GM21390 (cell line): ENCODE results near the gene GREM1.

Experiments
- ATAC-seq: cut with Tn5 transposase; IDR thresholded peaks from one replicate; pipeline ENCODE4 v1.9.1; 2021; ENCODE audit not compliant: unreplicated experiment

Gene GREM1

DNA sequence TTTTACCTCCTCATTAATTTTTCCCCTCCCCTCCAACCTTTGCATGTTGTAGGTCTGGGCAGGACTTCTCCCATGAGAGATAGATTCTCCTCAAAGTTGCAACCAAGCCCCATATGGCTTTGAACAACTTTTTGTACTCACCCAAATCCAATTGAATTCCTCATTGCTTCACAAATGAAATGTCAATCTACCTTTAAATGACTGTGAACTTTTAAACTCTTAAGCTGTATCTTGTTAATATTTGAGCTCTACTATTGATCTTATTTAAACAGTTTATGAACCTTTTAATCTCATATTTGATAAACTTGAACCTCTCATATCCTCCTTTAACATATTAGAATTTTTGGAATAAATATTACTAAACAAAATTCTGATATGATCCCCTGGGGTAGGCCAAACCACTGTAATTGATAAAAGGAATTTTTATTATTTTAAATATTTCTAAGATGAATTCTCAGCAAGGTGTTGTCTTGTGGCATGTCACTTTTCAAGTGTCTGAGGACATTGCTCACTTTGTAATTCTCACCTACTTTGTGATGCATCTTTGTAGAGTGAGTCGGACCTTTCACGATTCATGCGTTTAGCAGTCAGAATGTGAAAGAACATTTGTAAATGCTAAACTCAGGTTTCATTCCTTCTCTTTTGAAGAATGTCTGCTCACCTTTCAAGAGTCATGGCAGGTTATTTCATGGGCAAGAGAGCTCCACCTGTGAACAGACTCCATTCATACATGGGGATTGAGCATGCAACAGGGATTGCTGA is 23.4 kb upstream of the GREM1 start:
- no peak for ATAC-seq

DNA sequence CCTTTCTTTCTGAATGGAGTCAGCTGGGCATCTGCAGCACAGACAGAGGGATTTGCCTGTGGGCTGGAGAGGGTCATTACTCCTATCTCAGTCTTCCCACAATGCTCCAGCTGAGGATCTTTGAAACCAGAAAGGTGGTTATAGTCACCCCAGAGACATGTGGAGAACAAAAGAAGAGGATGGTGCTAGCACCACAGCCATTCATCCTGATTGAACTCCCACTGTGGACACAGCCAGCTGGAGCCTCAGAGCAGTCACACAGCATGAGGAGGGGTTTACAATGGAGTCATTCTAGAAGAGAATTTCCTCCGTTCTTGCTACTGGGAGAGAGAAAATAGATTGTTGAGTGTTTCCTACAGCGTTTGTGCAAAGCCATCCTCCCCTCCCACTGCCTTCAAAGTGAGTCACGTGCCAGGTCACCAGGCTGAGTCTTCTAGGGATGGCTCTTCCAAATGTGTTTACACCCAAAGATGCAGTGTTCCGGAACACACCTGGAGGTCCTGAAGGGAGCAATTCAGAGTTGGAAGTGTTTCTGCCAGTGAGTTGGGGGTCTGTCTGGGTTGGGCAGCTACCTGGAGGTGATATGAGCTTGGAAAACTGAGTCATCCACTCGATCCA is 18.9 kb upstream of the GREM1 start:
- ATAC-seq, result no peak

DNA sequence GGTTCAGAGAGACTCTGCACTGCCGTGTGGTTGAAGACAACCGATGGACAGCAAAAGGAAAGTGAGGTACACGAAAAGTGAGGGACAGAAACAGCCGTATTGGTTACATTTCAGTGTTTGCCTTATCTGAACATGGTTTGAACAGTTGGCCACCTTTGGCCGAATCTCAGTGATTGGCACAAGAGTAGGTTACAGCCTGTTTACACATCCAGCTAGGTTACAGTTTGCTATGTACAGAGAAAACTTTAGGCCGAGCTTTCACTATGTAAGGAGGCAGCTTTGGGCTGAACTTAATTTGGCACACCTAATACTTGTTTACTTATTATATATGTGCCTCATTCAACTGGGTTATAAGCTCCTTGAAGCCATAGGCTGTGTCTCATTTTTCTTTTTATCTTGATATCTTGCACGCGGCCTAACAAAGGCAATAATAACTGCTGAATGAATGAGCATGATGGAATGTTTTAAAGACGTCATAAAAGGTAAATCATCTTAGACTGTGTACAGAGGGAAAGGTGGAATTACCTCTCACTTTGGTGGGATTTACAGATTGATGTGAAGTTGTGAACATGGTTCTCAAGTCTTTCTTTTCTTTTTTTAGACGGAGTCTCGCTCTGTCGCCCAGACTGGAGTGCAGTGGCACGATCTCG is 17.2 kb upstream of the GREM1 start:
- no peak for ATAC-seq

DNA sequence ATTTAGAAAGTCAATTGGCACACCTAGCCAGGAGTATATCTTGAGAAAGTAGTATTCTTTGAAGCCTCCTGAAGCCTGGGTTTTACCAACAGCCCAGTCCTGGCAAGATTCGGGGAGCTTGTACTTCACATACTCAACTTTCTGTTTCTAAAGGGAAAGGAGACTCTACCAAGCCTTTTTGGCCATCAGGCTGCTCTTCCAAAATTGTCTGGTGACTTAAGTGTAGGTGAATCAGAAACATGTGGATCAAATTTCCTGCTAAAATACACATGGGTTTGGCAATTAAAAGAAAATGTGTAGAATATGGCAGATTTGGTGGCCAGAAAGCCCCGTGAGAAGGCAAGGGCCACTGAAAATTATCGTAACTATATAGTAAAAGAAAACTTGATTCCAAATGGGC is 15.9 kb upstream of the GREM1 start:
- no peak for ATAC-seq

DNA sequence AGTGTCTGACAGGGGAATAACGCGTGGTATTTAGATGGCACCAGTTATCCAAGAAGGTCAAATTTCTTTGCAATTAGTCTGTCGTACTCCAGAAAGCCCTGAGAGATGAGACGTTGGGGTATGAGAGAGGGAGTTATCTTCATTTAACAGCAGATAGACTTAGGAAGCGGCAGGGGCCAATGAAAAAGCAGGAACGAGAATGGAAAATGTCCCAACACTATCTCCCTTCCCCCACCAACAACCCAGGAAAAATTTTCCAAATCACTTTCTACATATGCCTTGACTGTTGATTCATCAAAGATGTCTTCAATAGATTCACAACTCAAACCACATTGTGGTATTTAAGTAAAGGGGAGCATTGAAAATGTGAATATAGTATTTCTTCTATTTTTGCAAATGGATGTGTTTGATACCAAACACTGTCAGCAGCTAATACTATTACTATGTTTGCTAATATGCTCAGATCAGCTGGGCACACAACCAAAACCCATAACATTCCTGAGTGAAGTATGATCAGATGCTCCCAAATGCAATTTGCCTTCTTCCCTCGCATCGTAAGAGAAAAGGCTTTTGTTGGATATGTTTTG is 13.3 kb upstream of the GREM1 start:
- no peak for ATAC-seq

DNA sequence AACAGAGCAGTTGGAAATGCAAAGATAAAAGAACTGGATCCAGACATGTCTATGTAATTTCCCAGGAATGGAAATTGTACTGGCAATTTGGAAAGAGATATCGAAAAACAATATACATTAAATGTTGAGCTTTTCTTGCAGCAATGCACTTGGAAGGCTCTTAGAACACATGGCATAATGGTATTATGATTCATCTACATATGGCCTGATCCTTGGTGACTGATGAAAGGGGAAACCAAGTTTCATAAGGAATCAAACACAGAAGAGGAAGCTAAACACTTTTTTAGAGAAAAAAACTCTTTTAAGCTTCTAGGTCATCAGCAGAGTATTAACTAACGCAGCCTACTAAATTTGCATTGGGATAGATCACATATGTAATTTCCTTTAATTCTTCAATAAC is 12.4 kb upstream of the GREM1 start:
- no peak for ATAC-seq

DNA sequence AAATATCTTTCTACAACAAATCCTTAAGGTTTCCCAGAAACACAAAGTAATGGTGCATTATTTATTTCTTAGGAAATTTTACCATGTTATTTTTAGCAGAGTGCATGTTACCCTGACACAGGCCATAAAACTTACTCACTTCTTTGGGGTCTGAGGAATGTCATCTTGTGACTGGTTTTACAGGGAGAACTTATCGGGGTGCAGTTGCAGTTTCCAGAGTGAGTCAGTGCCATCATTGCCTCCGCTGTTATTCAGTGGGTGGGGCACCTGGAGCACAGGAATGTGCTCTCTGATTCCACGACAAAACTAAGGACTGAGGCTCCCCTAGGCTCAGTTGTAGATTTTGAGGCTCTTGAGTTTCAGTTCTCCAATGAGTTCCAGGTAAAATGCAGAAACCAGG is 11.1 kb upstream of the GREM1 start:
- no peak for ATAC-seq

DNA sequence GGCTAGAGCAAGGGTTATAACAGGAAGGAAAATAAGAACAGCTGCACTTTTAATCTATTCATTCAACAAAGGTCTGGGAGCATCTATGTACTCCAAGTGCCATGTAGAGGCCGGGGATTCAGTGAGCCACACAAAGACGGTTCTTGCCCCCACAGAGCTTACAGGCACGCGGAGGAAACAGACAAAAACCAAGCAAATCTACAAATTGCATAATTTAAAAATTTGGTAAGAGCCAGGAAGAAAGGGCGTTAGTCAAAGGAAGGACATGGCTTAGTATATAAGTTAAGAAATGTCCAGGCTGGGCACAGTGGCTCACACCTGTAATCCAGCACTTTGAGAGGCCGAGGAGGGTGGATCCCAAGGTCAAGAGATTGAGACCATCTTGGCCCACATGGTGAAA is 10.4 kb upstream of the GREM1 start:
- no peak for ATAC-seq

DNA sequence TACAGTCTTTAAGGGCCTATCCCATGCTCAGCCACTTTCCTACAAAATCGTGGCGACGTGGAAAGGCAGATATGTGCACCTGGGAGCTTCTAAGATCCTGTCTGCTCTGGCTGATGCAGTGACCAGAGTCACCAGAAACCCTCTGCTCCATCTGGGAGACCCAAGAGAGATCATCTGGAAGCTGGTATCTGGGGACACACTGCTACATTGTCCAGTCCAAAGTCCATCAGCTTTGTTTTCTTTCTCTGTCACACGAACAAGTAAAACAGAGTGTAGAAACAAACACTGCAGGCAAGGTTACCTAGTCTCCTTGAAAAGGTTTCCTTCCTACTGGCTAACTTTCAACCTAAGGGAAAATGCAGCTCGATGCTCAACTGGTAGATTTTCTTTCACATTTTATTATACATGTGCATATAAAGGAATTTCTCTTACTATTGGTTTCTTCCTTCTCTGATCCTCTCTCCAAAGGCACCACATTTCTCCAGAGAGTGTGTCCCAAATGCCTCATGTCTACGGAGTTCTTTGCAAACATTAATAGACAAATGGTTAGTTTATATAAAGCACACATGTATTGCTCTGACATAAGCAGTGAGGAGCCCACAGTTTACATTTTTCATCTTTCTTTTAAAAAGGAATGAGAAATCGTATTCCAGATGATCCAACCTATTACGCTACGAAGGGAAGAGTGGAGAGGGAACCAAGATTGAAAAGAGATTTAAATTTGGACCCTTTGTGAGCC is 8.3 kb upstream of the GREM1 start:
- ATAC-seq, result no peak

DNA sequence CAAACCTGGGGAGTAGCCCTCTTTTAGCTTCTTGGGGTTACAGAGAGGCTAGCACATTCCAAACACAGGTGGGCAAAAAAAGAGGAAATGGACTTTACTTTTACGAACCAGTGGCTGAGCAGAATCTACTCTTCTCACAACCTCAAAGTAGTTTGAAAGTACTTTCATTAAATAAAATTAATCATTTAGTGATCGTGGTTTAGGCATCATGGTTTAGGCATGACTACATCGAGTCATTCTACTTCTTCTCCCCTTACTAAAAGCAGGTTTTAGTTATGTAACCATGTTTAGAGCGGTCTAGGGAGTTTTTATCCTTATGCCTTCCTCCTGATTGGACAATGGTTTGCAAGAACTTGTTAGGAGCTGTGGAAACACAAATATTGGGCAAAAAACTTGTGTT is 2.5 kb upstream of the GREM1 start:
- ATAC-seq, result no peak

DNA sequence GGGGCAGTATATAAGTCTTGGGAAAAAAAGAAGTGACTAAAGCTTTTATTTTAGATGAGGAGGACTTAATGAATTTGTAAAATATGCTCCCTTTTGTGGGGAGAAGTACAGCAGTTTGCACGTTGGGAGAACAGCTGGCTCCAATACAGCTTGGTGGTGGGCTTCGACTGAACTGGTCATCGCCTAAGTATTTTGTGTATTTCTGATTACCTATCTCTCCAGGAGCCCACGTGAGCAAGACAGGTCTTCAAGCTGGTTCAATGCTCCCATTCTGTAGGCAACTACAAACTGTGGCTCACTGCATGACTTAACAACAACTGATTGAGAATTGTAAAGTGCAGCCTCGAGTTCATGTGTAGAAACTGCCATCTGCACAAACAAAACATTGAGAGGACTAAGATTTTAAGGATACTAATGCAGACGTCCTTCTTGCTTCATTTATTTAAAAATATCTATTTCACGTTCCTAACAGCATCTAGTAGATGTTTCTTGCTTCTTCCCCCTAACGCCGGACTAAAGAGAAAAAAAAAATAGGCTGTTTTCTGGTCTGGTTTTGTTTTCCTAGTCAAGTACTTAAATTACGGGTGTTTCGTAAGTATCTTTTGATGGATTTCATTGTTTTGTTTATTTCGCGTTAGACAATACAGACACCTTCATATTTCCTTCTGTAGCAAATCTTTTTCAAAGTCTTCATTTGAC is 1.4 kb upstream of the GREM1 start:
- ATAC-seq, result no peak

DNA sequence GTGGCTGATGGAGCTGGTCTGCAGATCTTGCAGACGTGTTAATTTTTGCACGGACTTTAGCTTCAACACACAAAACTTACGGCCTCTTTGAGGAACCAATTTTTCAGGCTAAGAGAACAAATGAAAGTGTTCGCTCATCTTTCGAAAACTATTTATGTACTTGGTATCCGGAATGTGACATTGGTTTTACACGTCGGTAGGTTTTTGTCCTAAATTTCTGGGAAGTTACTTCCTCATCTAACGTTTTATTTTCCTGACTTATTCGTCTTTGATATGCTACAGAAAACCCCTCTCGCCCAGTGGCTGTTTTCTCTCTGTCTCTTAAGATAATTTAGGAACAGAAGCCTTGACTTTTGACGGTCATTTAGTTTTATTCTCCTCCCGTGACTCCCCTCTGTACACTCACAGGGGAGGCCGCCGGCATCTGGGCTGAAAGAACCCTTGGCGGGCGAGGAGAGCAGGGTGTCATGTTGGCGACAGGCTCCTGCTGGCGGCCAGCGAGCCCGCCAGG is 834 bp upstream of the GREM1 start:
- no peak for ATAC-seq

DNA sequence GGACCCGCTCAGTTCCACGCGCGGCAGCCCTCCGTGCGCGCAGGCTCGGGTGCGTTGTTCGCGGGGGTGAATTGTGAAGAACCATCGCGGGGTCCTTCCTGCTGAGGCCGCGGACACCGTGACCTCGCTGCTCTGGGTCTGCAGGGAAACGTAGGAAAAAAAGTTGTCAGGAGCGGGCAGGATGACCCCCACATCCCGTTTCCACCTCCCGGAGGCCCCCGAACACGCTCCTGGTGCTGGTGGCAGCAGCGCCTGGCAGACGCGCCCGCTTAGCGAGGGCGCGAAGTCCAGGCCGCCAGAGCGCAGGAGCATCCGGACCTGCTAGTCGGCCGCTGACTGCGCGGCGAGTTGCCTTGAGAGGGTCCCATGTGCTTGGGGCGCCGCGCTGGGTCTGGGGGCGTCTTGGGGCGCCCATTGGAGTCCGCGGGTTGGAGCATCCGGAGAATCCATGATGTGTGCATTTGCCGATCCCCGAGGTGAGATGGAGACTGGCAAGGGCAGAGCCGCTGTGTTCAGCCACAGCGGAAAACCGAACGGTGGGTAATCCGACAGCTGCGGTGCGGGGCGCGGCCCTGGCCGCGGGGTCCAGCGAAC is 520 bp downstream of the GREM1 start:
- ATAC-seq, result no peak

DNA sequence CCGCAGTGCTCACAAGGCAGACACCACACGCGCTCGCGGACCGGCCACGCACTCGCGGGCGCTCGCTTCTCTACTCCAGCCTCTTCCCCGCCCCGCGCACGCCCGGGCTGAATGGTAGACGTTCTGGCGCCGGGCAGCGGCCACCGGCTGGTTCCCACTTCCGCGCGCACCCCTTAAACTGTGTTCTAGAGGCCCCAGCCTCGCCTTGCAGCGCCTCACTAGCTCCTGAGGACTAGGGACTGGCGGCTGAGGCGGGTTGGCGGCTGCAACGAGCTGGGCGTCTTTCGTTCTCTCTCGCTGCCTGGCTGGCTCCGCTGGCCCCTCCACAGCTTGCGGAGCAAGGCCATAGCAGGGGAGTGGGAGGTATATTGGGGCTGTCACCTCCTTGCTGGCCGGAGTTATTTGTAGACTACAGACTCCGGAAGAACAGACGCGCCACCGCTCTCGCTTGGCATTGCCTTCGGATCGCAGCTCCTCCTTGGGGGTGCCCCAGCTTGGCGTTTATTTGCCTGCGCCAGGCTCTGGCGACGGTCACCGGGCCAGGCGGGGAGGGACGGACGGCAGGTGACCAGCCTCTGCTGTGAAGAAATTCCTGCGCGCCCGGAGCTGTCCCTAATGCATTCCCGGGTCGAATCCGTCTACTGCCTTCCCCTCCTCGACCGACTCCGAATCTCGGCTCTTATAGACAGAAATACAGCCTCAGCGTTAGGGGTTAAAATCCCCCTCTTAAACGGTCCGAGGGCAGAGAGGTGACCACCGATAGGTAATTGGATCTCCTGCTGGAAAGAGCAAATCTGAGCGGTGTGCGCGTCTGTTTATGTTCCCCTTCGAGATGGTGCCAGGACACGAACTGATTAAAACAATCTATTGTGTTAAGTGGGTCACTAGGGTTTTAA is 1.3 kb downstream of the GREM1 start:
- ATAC-seq, result no peak

DNA sequence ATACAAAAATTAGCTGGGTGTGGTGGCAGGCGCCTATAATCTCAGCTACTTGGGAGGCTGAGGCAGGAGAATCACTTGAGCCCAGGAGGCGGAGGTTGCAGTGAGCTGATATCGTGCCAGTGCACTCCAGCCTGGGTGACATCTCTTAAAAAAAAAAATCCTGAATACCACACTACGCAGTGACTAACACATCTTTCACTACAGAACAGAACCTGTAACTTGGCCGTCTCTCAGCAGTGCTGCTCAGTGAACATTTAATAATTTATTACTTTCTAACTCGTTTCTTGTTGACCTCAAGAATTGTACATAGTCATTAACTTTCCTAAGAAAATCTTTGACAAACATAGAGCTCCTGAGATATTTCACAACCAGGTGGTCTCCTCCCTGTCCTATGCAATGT is 3.8 kb downstream of the GREM1 start:
- ATAC-seq, result no peak

DNA sequence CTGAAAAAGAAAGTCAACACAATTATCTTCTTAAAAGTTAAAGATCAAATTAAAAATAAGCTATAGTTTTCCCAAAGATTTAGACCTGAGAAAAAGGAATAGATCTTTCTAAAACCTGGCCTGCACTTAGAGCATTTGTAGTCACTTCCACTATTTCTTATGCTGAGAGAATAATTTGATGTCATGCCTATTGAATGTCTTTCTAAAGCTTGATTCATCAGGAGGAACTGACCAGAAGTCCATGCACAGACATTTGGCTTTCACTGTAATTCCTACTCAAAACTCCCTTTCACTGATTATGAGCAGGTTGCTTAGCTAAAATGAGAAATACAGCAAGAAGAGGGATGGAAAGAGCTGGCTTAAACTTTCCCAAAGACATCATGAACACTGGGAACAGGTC is 4.3 kb downstream of the GREM1 start:
- no peak for ATAC-seq

DNA sequence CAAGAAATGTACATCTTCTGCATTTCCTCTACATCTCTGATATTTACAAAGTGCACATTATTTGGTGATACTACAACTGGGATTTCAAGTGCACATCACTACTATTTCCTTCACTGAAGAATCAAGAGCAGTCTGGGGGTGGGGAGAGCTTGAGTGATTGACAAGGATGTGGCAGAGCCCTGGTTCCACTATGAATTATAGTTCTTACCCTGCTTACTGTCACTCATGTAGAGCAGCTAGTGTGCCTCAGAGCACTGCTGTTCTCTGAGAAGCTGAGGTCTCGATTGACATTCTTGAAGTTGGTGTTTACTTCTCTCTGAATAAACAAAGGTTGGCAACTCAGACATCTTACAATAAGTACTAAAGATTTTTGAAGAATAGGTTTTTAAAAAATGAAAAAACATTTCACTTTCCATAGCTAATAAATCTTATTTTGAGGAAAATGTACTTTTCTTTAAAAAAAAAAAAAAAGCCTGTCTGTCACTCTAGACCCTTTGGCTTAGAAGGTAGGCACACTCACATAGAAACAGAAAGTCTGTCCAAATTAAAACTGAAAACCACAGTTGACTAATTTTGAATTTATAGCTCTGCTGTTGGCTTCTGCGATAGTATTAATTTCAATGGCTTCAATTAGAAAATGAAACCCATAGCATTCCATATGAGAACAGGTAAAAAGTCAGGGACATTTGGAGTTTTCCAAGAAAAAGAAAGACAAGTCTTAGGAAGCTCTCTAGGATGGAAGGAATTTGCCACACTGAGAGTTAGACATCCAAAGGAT is 5.6 kb downstream of the GREM1 start:
- ATAC-seq, result peak; percentile 96

DNA sequence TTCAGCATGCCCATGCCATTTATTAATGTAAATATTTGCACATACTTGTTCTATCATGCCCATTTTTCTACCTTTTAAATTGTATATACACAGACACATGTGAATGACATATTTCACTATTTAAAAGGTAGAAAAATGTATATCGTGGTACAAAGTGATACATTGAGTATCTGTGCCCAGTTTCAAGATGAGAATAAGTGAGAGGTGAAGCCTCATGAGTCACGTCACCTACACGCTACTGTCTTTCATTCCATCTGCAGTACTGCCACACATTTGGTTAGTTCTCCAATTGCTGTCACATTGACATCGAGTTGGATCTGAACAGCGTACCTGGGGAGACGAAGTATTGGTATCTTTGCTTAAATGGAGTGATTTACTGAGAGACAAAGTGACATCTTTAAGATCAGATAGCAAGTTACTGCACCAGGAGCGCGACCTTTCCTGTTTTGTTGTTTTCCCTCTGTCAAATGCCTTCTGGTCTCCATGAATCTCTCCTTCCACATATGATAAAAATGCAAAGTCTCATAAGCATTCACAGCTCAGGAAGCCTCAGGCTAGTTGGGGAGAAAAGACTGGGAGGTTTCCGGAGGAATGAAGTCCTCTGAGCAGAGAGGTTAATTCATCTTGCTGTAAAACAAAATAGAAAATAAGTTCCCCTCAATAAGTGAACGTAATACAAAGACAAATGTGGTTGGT is 12.0 kb downstream of the GREM1 start:
- ATAC-seq, result no peak
